Osteoblast (primary cell): ENCODE measurements around the gene CIT. TPM values are rescaled to one million over a fixed set of nuclear protein-coding genes. Genes with fewer than 3 reads are reported as not detected.

Experiments used
- DNase-seq: peaks from one replicate; pipeline ENCODE4 v3.0.0; 2011; ENCODE audit warnings: low spot score, mixed read lengths; ENCODE audit not compliant: insufficient read length; ENCODE audit errors: missing footprints
- H2AFZ ChIP-seq: 2 replicates; pipeline ENCODE4 v1.6.0; 2011; ENCODE audit warnings: mild to moderate bottlenecking, low read length
- H3K27ac ChIP-seq: 2 replicates; pipeline ENCODE4 v1.5.1; 2011; ENCODE audit warnings: mild to moderate bottlenecking, low read depth, low read length, moderate library complexity
- H3K27me3 ChIP-seq: 2 replicates; pipeline ENCODE4 v1.6.0; 2012; ENCODE audit warnings: mild to moderate bottlenecking, control low read depth, inconsistent platforms, low read length, moderate library complexity; ENCODE audit not compliant: insufficient read depth
- H3K36me3 ChIP-seq: 2 replicates; pipeline ENCODE4 v1.5.1; 2011; ENCODE audit warnings: mild to moderate bottlenecking, low read length, control low read depth, moderate library complexity; ENCODE audit not compliant: insufficient read depth
- H3K4me1 ChIP-seq: 2 replicates; pipeline ENCODE4 v1.5.1; 2011; ENCODE audit warnings: mild to moderate bottlenecking, low read length, control low read depth, moderate library complexity; ENCODE audit not compliant: insufficient read depth
- H3K4me2 ChIP-seq: 2 replicates; pipeline ENCODE4 v1.6.0; 2011; ENCODE audit warnings: mild to moderate bottlenecking, low read length; ENCODE audit not compliant: insufficient read depth
- H3K4me3 ChIP-seq: fragments of 200-600 bp; sonication (generic); 3 replicates; pipeline ENCODE4 v1.5.1; 2012; ENCODE audit warnings: mild to moderate bottlenecking, low read length, inconsistent platforms; ENCODE audit not compliant: insufficient read depth
- H3K79me2 ChIP-seq: 2 replicates; pipeline ENCODE4 v1.6.0; 2012; ENCODE audit warnings: mild to moderate bottlenecking, low read length, control low read depth, inconsistent platforms; ENCODE audit not compliant: insufficient read depth
- H3K9me3 ChIP-seq: 2 replicates; pipeline ENCODE4 v1.5.1; 2011; ENCODE audit warnings: low read depth, low read length, control low read depth
- H4K20me1 ChIP-seq: 2 replicates; pipeline ENCODE4 v1.6.0; 2012; ENCODE audit warnings: mild to moderate bottlenecking, low read length, control low read depth; ENCODE audit not compliant: insufficient read depth
- CTCF ChIP-seq: IDR thresholded peaks from 2 replicates; pipeline ENCODE4 v1.5.1; 2011; ENCODE audit warnings: mild to moderate bottlenecking, low read depth, low read length, moderate library complexity; ENCODE audit errors: extremely low read depth
- total RNA-seq: library from RNA; depleted of rRNA; stranded (reverse); fragments of >200 nt; gene quantifications from 2 replicates; pipeline ENCODE4 v1.2.3, GENCODE V29; 2012

The CIT gene
- total RNA-seq, 1 donor, result 10.1 TPM

GRCh38 chr12:119780786-119781434 lies 96.2 kb downstream of the CIT start:
- Histone ChIP-seq H3K9me3 (no peaks in the 10 kb centered on the region), H3K27ac (peak overlapping the region; percentile 0)
- TF ChIP-seq CTCF, result peak; percentile 91

GRCh38 chr12:119775246-119775895 lies 101.7 kb downstream of the CIT start:
- H3K79me2 ChIP-seq, result no peaks in the 10 kb centered on the region
- no peak overlapping the region for H3K4me2 ChIP-seq
- no peak overlapping the region for H2AFZ ChIP-seq
- peaks cover 9% of the 10 kb centered on the region for H3K4me1 ChIP-seq
- H3K36me3 ChIP-seq, result peaks cover 2% of the 10 kb centered on the region
- H3K4me3 ChIP-seq, result no peak overlapping the region
- H3K9me3 ChIP-seq, result no peaks in the 10 kb centered on the region
- no peaks in the 10 kb centered on the region for H3K27me3 ChIP-seq
- DNase-seq, result no peak
- no peaks in the 10 kb centered on the region for H4K20me1 ChIP-seq
- no peak for TF ChIP-seq CTCF
- no peak overlapping the region for H3K27ac ChIP-seq

More at GRCh38 chr12:119780786-119781434, 96.2 kb downstream of the CIT start:
- peak overlapping the region; percentile 78 for H3K4me2 ChIP-seq
- peaks cover 18% of the 10 kb centered on the region for H3K36me3 ChIP-seq
- H4K20me1 ChIP-seq, result no peaks in the 10 kb centered on the region
- peak overlapping the region; percentile 66 for H3K4me3 ChIP-seq
- no peaks in the 10 kb centered on the region for H3K27me3 ChIP-seq
- no peaks in the 10 kb centered on the region for H3K79me2 ChIP-seq
- H2AFZ ChIP-seq, result peak overlapping the region; percentile 82
- peaks cover 6% of the 10 kb centered on the region for H3K4me1 ChIP-seq
- peak; percentile 88 for DNase-seq

GRCh38 chr12:119772431-119772830 lies 104.7 kb downstream of the CIT start:
- Histone ChIP-seq H2AFZ (no peak overlapping the region), H3K79me2 (no peaks in the 10 kb centered on the region), H3K36me3 (peaks cover 10% of the 10 kb centered on the region), H3K27ac (no peak overlapping the region), H3K4me1 (peaks cover 17% of the 10 kb centered on the region), H3K9me3 (no peaks in the 10 kb centered on the region), H3K27me3 (no peaks in the 10 kb centered on the region), H3K4me3 (no peak overlapping the region), H4K20me1 (no peaks in the 10 kb centered on the region), H3K4me2 (no peak overlapping the region)
- DNase-seq, result no peak
- no peak for TF ChIP-seq CTCF

GRCh38 chr12:119770146-119770545 lies 107.0 kb downstream of the CIT start:
- no peaks in the 10 kb centered on the region for H4K20me1 ChIP-seq
- no peaks in the 10 kb centered on the region for H3K79me2 ChIP-seq
- no peak for TF ChIP-seq CTCF
- H3K4me2 ChIP-seq, result peak overlapping the region; percentile 29
- H3K4me1 ChIP-seq, result peaks cover 17% of the 10 kb centered on the region
- H3K4me3 ChIP-seq, result no peak overlapping the region
- no peaks in the 10 kb centered on the region for H3K27me3 ChIP-seq
- peak overlapping the region; percentile 67 for H3K27ac ChIP-seq
- no peaks in the 10 kb centered on the region for H3K9me3 ChIP-seq
- H3K36me3 ChIP-seq, result peaks cover 8% of the 10 kb centered on the region
- no peak overlapping the region for H2AFZ ChIP-seq
- DNase-seq, result no peak
